ENCODE measurements around the gene CHN1.

DNA sequence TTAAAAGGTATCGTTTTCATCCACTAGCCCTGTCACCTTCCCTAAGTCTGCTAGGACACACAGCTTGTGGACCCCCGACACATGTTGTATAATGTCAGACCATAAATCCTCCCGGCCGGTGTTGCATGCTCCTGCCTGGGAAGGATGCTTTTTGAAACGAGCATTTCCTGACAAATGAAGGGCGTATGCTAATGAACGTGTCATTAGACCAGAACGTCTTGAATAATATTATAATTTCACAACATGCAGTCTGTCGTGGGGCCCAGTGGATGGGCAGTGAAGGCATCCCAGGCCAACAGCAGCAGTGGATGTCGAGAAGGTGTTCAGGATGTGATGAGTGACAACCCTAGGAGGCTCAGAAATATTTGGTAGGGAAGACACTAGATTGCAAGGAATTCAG, 248.4 kb downstream of the CHN1 start:
- TF ChIP-seq, protein P1, sequence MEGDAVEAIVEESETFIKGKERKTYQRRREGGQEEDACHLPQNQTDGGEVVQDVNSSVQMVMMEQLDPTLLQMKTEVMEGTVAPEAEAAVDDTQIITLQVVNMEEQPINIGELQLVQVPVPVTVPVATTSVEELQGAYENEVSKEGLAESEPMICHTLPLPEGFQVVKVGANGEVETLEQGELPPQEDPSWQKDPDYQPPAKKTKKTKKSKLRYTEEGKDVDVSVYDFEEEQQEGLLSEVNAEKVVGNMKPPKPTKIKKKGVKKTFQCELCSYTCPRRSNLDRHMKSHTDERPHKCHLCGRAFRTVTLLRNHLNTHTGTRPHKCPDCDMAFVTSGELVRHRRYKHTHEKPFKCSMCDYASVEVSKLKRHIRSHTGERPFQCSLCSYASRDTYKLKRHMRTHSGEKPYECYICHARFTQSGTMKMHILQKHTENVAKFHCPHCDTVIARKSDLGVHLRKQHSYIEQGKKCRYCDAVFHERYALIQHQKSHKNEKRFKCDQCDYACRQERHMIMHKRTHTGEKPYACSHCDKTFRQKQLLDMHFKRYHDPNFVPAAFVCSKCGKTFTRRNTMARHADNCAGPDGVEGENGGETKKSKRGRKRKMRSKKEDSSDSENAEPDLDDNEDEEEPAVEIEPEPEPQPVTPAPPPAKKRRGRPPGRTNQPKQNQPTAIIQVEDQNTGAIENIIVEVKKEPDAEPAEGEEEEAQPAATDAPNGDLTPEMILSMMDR (IDR thresholded peaks at IDR 0.05), result no peak
- TF ChIP-seq POLR2A (IDR thresholded peaks at IDR 0.05), result no peak
